Measurements from ENCODE around the gene DCUN1D2. TPM values are rescaled to one million over a fixed set of nuclear protein-coding genes. Genes with fewer than 3 reads are reported as not detected.

The DCUN1D2 gene
- total RNA-seq, 1 donor from 2014 or later = 19.2 TPM

DNA sequence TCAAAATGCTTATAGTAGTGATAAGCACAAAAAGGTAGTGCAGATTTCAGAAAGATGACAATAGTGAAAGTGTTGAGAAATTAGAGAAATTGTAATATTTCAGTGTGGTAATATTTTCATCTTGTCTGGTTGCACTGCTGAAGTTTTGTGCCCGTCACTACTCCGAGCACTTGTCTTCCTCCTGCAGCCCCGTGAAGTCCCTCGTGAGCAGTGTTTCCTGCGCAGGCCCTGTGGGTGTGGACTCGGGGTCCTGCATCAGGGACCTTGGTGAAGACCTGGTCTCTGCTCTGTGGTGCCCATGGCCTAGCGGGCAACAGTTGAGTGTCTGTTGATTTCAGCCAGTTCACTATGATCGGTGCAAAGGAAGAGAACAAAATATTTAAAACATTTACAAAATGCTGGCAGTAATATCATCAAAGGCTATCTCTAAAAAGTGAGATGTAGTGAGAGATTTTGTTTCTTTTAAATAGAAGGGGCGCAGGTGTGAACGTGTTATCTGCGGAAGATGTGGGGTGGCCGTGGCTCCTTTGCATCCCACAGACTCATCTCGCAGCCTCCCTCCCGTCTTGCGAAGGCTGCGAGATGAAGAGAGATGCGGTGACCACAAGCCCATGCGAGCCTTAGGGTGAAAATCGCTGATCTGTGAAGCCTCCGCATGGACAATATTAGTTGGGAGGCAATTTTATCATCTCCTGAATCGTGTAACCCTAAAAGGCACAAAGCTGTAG is 27.7 kb upstream of the DCUN1D2 start:
- DNase-seq = no peak

DNA sequence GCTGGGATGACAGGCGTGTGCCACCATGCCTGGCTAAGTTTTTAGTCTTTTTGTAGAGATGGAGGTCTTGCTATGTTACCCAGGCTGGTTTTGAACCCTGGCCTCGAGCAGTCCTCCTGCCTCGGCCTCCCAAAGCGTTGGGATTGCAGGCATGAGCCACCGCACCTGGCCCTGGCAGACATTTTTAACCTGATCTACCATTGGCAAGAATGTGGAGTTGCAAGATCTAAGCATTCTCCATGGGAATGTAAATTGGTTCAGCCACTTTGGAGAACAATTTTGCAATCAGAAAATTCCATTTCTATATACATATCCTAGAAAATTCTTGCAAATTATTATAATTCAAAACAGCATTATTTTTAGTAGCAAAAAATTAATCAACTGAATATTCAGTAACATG is 24.3 kb upstream of the DCUN1D2 start:
- DNase-seq = no peak

DNA sequence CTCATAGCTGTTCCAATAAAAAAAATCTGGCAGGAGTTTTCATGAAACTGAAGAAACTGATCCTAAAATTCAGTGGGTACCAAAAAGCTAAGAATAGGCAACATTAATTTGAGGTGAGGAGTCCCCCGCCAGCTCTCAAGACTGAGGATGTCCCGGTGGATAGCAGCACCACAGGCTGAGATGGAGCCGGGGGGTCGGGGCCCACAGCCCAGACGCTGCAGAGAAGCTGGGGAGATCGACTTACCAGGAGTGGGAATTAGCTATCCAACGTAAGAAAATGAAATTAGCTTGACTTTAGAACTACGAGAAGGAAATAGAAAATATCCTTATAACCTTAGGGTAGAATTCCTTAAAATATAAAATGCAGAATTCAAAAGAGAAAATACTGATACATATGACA is 23.2 kb upstream of the DCUN1D2 start:
- no peak for DNase-seq

DNA sequence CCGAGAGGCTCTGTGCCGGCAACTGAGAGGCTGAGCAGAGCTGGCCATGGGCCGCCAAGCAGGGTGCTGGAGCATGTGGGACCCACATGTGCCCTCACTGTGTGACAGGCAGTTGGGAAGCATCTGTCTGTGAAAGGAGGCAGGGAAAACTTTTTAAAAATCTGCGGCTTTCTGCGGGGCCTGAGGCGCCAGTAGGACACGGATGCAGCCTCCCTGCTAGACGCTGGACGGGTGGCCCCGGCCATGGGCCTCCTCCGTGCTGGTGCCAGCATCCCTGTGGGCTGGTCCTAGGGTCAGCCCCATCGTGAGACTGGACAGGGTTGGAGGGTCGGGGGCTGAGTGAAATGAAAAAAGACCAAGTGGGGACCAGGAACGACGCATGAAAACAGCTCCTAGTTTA is 20.9 kb upstream of the DCUN1D2 start:
- no peak for DNase-seq

DNA sequence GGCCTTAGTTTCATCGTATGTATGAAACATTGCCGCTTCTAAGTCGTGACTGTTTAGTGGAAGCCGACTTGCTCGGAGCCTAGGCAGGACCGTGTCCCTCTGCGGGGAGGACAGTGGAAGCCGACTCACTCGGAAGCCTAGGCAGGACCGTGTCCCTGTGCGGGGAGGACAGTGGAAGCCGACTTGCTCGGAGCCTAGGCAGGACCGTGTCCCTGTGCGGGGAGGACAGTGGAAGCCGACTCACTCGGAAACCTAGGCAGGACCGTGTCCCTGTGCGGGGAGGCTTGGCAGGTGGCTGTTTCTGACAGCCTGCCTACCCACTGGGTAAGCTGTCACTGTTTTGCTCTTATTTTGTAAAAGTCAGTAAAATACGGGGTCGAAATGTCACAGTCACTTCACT is 20.4 kb upstream of the DCUN1D2 start:
- DNase-seq = no peak

DNA sequence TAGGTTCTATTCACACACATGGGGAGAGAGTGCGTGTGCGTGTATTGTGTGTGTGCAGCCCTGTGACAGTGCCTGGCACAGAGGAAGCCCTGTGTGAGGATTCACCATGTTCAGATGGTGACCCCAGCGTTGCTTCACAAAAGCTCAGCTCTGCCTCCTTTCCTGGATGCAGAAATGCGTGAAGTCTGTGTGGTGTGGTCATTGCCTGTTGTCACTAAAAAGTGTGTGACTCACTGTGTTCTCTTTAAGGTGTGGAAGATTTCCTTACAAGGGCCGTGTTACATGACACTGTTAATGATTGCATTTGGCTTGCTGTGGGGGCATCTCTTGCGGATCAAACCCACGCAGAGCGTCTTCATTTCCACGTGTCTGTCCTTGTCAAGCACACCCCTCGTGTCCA is 19.5 kb upstream of the DCUN1D2 start:
- DNase-seq = no peak

DNA sequence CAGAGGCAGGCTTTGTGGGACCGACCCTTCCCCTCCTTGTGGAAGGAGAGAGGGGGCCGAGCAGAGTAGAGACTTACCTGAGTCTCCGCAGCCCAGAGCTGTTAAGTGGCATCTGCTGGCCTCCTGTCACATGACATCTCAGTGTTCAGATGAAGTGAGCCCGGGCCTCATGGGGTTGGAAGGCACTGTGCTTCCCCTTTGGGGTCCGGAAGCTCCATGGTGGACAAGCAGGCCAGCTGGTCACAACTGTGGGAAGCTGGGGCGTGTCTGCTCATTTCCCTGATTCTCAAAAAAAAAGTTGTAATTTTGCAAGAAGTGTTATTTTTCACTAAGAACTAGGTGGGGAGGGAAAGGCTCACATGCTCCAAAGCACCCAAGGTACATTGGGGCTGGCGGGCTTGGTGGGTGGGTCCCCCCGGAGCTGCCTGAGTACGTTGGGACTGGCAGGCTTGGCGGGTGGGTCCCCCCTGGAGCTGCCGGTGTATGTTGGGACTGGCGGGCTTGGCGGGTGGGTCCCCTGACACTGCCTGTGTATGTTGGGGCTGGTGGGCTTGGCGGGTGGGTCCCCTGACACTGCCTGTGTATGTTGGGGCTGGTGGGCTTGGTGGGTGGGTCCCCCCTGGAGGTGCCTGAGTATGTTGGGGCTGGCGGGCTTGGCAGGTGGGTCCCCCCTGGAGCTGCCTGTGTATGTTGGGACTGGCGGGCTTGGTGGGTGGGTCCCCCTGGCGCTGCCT is 18.2 kb upstream of the DCUN1D2 start:
- no peak for DNase-seq

DNA sequence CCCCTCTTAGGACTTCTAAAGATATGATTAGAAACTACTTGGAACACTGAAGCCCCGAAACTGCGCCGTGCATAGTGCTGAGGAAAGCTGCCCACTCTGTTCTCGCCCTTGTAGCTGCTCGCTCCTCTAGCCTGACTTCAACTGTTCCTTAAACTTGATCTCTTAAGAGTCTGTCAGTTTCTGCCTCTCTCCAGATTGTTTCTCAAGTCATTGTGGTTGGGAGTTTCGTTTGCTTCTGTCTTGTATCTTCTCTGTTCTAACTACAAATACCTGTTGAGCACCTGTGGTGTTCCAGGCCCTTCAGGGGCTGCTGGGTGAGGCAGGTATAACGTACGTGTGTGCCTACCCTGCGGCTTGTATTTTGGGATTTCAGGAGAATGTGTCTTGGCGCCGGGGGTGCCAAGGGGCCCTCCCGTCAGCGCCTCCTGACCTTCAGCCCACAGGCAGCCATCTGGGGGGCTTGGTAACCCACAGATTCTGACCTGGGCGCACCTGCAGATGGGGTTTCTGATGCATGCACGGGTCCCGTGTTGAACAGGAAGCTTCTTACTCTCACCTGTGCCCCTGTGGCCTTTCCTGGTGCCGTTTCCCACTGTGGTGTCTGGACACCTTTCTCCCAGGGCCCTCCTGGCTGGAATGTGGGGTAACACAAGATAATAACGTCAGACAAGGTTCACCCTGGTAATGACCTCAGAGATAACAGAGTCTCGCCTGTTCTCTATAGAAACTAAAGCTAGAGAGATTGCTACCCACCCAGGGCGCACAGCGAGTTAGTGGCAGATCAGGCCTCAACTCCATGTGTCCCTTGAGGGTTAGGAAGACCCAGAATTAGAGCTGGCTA is 17.2 kb upstream of the DCUN1D2 start:
- DNase-seq = no peak

DNA sequence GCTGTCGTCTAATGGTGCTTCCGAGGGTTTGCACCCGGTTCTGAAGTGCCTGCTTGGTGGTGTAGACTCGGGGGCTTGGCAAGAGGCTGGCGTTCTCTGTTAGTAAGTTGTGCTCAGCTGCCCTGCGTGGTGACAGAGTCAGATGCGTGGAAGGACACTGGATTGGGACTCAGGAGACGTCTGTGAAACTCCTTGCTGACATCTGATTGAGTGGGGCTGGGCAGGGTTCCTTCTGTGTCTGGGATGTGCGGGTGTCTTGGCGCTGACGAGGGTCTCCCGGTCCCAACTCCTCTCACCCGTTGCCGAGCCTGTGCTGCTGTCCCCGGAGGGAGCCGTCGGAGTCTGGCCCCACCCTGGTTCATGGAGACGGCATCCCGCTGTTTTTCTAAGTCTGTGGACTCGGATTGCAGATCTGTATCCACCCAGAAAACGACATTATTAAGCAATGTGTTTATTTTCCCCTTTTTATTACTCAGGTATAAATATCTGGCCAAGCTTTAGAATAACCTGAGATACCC is 16.4 kb upstream of the DCUN1D2 start:
- DNase-seq = no peak

DNA sequence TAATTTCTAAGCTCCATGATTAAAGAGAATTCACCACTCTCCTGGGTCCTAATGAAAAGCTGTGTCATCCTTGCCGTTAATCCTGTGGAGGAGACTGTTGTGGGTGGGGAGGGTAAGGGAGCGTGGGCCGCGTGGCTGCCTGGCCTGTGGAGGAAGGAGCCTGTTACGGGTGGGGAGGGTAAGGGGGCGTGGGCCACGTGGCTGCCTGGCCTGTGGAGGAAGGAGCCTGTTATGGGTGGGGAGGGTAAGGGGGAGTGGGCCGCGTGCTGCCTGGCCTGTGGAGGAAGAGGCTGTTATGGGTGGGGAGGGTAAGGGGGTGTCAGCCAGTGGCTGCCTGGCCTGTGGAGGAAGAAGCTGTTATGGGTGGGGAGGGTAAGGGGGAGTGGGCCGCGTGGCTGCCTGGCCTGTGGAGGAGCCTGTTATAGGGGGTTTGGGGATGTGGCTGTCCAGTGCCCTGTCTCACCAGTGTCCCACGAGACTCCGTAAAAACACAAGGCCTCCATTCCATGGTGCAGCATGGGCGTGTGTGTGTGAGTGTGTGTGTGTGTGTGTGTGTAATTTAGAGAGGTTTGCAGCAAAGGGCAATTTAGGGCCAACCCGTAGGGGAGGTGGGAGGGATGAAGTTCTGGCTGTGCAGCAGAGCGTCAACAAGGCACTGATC is 15.6 kb upstream of the DCUN1D2 start:
- DNase-seq = no peak

DNA sequence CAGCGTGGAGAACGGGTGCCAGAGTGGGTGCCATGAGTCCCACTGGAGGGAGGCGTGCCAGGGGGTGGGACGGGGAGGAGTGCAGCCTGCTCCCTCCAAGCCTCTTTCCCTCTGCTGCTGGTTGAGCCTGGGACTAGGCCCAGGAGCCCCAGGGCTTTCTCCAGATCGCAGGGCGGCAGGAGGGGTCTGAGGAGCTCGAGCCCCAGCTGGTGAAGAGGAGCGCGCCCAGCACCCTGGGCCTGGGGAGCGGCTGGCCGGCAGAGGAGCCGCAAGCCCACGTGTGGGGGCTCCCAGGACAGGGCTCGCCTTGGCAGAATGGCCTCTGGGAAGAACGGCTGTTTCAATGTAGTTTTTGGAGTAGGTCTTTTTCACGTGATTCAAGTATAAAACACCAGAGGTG is 12.2 kb upstream of the DCUN1D2 start:
- DNase-seq = no peak

DNA sequence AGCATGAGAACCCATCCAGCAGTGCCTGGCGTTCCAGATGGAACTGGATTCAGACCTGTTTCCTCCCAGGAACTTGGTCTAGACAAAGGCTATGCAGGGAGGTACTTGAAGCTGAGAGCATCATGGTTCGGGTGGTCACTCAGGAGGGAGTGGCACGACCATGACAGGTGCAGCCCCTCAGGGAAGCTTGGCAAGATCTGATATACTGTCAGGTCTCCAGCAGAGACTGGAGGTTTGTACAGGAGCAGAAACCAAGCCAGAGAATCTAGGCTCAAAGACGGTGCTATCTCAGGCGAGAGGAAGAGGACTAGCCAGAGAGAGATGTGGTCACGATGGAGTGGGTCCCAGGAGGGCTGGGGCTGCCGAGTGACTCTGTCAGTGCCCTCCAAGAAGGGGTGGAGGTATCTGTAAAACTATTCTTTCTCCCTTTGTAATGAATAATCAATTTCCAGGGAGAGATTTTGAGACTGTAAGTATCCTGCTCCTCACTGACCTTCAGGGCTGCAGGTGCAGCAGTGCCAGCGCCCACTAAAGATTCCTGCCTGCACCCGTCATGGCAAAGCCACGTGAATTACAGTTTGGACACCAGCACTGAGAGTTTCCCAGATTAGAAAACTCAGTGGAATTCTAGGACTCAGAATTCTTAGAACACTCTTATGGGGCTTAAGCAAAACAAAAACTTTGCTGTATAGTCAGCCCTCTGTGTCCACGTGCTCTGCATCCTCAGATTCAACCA is 10.2 kb upstream of the DCUN1D2 start:
- no peak for DNase-seq

DNA sequence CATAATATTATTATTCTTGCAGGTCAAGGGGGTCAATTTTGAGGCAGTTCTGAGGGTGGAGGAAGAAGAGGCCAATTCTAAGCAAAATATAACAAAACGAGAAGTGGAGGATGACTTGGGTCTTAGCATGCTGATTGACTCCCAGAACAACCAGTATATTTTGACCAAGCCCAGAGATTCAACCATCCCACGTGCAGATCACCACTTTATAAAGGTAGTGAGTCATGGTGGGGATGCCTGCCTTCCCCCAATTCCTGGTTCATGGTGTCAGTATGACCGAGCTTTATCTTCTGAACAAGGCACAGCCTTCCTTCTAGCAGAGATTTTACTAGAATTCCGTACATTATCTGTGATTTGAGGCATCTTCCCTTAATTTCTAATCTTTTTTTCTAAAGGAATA is 9.4 kb upstream of the DCUN1D2 start:
- no peak for DNase-seq

DNA sequence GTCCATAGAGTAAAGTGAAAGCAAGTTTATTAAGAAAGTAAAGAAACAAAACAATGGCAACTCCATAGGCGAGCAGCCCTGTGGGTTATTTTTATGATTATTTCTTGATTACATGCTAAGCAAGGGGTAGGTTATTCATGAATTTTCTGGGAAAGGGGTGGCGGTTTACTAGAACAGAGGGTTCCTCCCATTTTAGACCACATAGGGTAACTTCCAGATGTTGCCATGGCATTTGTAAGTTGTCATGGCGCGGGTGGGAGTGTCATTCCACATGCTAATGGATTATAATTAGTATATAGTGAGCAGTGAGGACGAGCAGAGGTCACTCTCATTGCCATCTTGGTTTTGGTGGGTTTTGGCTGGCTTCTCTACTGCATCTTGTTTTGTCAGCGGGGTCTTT is 8.4 kb upstream of the DCUN1D2 start:
- DNase-seq = no peak

DNA sequence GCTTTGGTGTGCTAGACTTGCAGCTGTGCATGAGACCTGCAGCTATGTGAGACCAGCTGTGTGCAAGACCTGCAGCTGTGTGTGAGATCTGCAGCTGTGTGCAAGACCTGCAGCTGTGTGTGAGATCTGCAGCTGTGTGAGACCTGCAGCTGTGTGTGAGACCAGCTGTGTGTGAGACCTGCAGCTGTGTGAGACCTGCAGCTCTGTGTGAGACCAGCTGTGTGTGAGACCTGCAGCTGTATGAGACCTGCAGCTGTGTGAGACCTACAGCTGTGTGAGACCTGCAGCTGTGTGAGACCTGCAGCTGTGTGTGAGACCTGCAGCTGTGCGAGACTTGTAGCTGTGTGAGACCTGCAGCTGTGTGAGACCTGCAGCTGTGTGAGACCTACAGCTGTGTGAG is 6.7 kb upstream of the DCUN1D2 start:
- DNase-seq = no peak

DNA sequence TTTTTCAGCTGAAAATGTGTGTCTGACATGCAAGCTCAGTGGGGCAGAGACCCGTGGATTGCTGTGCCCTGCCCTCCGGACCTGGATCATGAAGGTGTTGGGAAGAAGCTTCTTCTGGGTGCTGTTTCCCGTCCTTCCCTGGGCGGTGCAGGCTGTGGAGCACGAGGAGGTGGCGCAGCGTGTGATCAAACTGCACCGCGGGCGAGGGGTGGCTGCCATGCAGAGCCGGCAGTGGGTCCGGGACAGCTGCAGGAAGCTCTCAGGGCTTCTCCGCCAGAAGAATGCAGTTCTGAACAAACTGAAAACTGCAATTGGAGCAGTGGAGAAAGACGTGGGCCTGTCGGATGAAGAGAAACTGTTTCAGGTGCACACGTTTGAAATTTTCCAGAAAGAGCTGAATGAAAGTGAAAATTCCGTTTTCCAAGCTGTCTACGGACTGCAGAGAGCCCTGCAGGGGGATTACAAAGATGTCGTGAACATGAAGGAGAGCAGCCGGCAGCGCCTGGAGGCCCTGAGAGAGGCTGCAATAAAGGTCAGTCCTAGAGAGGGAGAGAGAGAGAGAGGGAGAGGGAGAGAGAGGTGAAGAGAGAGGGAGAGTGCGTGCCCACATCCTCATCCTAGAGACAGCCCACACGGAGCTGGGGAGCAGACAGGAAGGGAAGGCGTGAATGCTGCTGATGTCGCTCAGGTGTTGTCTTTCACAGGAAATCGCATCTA is 5.1 kb upstream of the DCUN1D2 start:
- no peak for DNase-seq

DNA sequence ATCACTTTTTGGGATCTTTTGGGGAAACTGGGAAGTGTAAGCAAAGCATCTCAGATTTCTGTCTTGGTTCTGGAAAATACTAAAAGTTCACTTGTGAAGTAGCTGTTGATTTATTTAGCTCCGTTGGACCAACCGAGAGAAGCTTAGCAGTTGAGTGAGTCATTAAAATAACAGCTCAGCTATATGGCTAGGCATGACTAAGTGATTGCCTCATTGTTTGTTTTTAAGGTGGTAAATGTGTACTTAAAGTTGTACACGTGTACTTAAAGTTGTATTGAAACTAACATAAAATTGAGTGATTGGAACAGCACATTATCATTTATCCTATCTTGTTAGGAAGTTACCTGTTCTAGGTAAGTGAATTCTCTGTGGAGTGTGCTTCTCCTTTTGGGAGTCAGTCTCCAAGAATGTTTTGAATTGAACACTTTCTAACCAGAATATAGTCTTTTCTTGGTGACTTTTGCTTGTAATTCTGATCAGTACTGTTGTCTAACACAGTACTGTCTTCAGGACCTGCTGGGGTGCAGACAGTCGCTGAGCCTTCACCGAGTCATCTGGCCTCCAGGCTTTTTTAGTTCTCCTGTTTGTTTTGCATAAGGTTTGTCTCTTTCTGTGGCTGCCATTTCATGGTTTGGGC is 2.9 kb upstream of the DCUN1D2 start:
- DNase-seq = no peak

DNA sequence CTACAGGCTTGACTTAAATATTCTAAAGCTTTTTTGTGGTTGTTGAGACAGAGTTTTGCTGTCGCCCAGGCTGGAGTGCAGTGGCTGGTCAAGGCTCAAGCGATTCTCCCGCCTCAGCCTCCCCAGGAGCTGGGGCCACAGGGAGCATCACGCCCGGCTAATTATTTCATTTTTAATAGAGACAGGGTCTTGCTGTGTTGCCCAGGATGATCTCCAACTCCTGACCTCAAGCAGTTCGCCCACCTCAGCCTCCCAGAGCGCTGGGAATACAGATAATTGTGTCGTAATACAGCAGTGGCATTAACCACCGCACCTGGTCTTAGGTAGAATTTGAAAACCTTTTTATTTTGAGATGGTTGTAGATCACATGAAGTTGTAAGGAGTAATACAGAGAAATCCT is 1.5 kb upstream of the DCUN1D2 start:
- DNase-seq = no peak

DNA sequence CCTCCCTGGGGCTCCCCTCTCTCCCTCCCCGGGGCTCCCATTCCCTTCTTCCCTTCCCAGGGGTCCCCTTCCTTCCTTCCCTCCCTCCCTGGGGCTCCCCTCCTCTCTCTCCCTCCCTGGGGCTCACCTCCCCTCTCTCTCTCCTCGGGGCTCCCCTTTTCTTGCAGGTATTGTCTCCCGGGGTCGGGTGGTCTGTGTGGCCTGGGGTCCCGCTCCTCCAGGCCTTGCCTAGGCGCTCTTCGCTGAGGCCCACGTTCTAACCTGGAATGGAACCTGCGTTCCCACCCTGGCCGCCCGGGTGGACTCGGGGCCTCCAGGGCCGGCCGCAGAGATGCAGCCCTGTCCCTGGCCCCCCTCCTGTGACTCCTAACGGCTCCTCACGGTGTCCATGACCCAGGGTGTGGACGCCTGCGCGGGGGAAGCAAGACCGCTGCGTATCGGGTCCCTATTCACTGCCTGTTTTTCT is 940 bp upstream of the DCUN1D2 start:
- DNase-seq = no peak

All from occipital lobe (tissue), 2 donors.